Upper lobe of left lung (tissue), 6 donors: ENCODE measurements around the gene BBS4. TPM values are rescaled to one million over a fixed set of nuclear protein-coding genes. Genes with fewer than 3 reads are reported as not detected.
"Not testable (repeated sequence)": the region's sequence is repeated elsewhere in the genome, so short reads cannot be mapped to it uniquely, and the experiment has no call there.

Experiments
- ATAC-seq, 2 donors: fragments of 200-7000 bp; cut with Tn5 transposase; one replicate each; pipeline ENCODE4 v1.9.1; 2022; ENCODE audit warnings: mild to moderate bottlenecking in 2 of 2, moderate library complexity in 2 of 2; ENCODE audit not compliant: low FRiP score in 2 of 2
- DNase-seq, 2 donors: peaks; one replicate each; pipeline ENCODE4 v3.0.0-alpha.2; 2019 to 2020
- H3K27ac ChIP-seq, 4 donors: fragments of 200-600 bp; sonication (generic); one replicate each; pipeline ENCODE4 v1.5.1; 2016 to 2019
- H3K27me3 ChIP-seq, 4 donors: fragments of 200-600 bp; sonication (generic); one replicate each; pipeline ENCODE4 v1.5.1; 2017 to 2019
- H3K36me3 ChIP-seq, 4 donors: fragments of 200-600 bp; sonication (generic); one replicate each; pipeline ENCODE4 v1.5.1; 2016 to 2019
- H3K4me1 ChIP-seq, 4 donors: fragments of 200-600 bp; sonication (generic); one replicate each; pipeline ENCODE4 v1.5.1; 2018 to 2019
- H3K4me3 ChIP-seq, 4 donors: fragments of 200-600 bp; sonication (generic); one replicate each; pipeline ENCODE4 v1.5.1; 2017 to 2019; ENCODE audit warnings: mild to moderate bottlenecking in 2 of 4, moderate library complexity in 1 of 4
- H3K9me3 ChIP-seq, 4 donors: fragments of 200-600 bp; sonication (generic); one replicate each; pipeline ENCODE4 v1.5.1; 2018 to 2019
- EP300 ChIP-seq, 4 donors: sonication (generic); formaldehyde crosslinking; IDR thresholded peaks; one replicate each; pipeline ENCODE4 v1.5.1; 2017; ENCODE audit warnings: antibody characterized with exemption in 4 of 4, control low read depth in 2 of 4
- POLR2A ChIP-seq, 4 donors: fragments of 450-650 bp; IDR thresholded peaks; one replicate each; pipeline ENCODE4 v1.5.1; 2016 to 2017; ENCODE audit warnings: antibody characterized with exemption in 4 of 4, mild to moderate bottlenecking in 2 of 4
- POLR2AphosphoS5 ChIP-seq, 2 donors: sonication (generic); formaldehyde crosslinking; IDR thresholded peaks; one replicate each; pipeline ENCODE4 v1.5.1; 2017; ENCODE audit warnings: antibody characterized with exemption in 2 of 2
- WGBS, 2 donors: methylation state at CpG; one replicate each; pipeline ENCODE4 v1.1.5; 2017 to 2018; 5-methylcytosine and 5-hydroxymethylcytosine counted together
- total RNA-seq, 6 donors: library from RNA; depleted of rRNA in 4 of 6; stranded (reverse); fragments of >200 nt in 4 of 6; gene quantifications; one replicate each; pipeline versions ENCODE4 v1.1.0 to v1.2.1, GENCODE V29; 2016 to 2021
- TF ChIP-seq, protein P1 (sequence below), 6 experiments: fragments of 450-650 bp in 4 of 6; fragments of 200-600 bp in 2 of 6; sonication (generic) in 2 of 6; IDR thresholded peaks; one replicate each; pipeline ENCODE4 v1.5.1; 2016 to 2019; ENCODE audit warnings: antibody characterized with exemption in 6 of 6
- donor health status: DM: no; HTN: no; CAD: no; lungs with moderate emphysema.
- donor health status: DM: no; HTN: yes; CAD: no; lungs with severe emphysema.

The BBS4 gene
- total RNA-seq, 6 donors from 2014 or later = 16.3 to 78.6 (median 27.7) TPM

- H3K27me3 ChIP-seq = no peaks in the 10 kb centered on the region
- H3K36me3 ChIP-seq = peaks cover 0 to 16% (median 0%) of the 10 kb centered on the region in 4 donors
- TF ChIP-seq EP300 (IDR thresholded peaks at IDR 0.05) = no peak
- TF ChIP-seq POLR2A (IDR thresholded peaks at IDR 0.05) = no peak
- no peak for TF ChIP-seq POLR2AphosphoS5 (IDR thresholded peaks at IDR 0.05)
- TF ChIP-seq, protein P1, sequence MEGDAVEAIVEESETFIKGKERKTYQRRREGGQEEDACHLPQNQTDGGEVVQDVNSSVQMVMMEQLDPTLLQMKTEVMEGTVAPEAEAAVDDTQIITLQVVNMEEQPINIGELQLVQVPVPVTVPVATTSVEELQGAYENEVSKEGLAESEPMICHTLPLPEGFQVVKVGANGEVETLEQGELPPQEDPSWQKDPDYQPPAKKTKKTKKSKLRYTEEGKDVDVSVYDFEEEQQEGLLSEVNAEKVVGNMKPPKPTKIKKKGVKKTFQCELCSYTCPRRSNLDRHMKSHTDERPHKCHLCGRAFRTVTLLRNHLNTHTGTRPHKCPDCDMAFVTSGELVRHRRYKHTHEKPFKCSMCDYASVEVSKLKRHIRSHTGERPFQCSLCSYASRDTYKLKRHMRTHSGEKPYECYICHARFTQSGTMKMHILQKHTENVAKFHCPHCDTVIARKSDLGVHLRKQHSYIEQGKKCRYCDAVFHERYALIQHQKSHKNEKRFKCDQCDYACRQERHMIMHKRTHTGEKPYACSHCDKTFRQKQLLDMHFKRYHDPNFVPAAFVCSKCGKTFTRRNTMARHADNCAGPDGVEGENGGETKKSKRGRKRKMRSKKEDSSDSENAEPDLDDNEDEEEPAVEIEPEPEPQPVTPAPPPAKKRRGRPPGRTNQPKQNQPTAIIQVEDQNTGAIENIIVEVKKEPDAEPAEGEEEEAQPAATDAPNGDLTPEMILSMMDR (IDR thresholded peaks at IDR 0.05) = no peak
- 65 to 83% methylated on average over 3 of the region's 3 CpGs for WGBS, 2 donors
- no peak overlapping the region for H3K4me3 ChIP-seq
- no peaks in the 10 kb centered on the region for H3K4me1 ChIP-seq
- no peaks in the 10 kb centered on the region for H3K9me3 ChIP-seq
- ATAC-seq (no peak), DNase-seq (no peak)
- H3K27ac ChIP-seq = no peak overlapping the region
Observed at GRCh38 chr15:72725446-72725845, 39.4 kb downstream of the BBS4 start.

GRCh38 chr15:72725851-72726250, 39.8 kb downstream of the BBS4 start:
- not testable (repeated sequence) for H3K9me3 ChIP-seq, H3K4me1 ChIP-seq, H3K27ac ChIP-seq, H3K27me3 ChIP-seq, ATAC-seq, H3K4me3 ChIP-seq
- DNase-seq = peak in 1 of 2 donors; percentile 9
- peaks cover 0 to 20% (median 0%) of the 10 kb centered on the region in 4 donors for H3K36me3 ChIP-seq
- 95 to 98% methylated on average over 6 of the region's 6 CpGs for WGBS, 2 donors

DNA sequence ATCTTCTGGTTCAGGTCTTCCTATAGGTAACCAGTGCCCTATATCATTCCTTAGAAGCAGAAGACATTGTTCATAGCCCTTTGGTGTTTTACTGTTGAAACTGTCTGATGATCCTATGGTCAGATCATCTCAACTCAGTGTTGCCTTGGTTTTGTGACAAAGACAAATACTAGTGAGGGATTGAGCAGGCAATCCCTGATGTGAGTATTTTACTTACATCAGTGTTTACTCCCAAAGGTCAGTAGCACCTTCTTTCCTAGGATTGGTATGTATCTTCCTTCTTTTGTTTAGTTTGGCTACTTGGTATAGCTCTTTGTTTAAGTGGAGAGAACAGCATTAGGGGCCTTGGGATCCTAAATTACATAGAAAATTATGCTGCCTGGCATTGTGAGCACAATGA, 41.1 kb downstream of the BBS4 start:
- Histone ChIP-seq H3K9me3 (no peaks in the 10 kb centered on the region), H3K4me1 (no peaks in the 10 kb centered on the region), H3K4me3 (no peak overlapping the region), H3K27ac (no peak overlapping the region), H3K27me3 (no peaks in the 10 kb centered on the region), H3K36me3 (peaks cover 3 to 33% (median 7%) of the 10 kb centered on the region in 4 donors)
- DNase-seq (no peak), ATAC-seq (no peak)
- no peak for TF ChIP-seq EP300 (IDR thresholded peaks at IDR 0.05)
- TF ChIP-seq POLR2A (IDR thresholded peaks at IDR 0.05) = no peak
- no peak for TF ChIP-seq POLR2AphosphoS5 (IDR thresholded peaks at IDR 0.05)
- TF ChIP-seq, protein P1 (IDR thresholded peaks at IDR 0.05) = no peak

- not testable (repeated sequence) for ATAC-seq, H3K4me1 ChIP-seq, H3K27ac ChIP-seq, H3K9me3 ChIP-seq, H3K4me3 ChIP-seq, H3K27me3 ChIP-seq, DNase-seq
- 87 to 94% methylated on average over 1 of the region's 1 CpG for WGBS, 2 donors
- peaks cover 3 to 34% (median 7%) of the 10 kb centered on the region in 4 donors for H3K36me3 ChIP-seq
Observed at GRCh38 chr15:72728249-72728648, 42.2 kb downstream of the BBS4 start.

DNA sequence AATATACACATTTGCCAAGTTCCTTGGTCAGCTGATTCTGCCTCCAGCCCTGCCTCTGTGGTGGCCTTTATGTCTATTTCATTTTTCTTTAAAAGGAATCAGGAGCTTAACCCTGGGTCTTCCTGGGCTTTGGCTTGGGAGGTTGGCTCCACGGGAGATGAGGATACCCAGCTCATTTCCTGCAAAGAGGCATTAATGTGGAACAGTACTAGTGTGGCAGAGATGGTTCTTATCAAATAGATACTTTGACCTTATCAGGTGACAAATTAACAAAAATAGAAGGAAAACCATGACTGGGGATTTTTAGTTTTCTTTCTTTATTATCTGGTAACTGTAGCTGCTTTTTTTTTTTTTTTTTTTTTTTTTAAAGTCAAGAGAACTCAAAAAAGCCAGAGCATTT, 42.8 kb downstream of the BBS4 start:
- peaks cover 3 to 34% (median 7%) of the 10 kb centered on the region in 4 donors for H3K36me3 ChIP-seq
- no peak overlapping the region for H3K27ac ChIP-seq
- 86 to 96% methylated on average over 1 of the region's 1 CpG for WGBS, 2 donors
- H3K4me3 ChIP-seq = no peak overlapping the region
- TF ChIP-seq POLR2A (IDR thresholded peaks at IDR 0.05) = no peak
- no peak for TF ChIP-seq EP300 (IDR thresholded peaks at IDR 0.05)
- TF ChIP-seq, protein P1 (IDR thresholded peaks at IDR 0.05) = no peak
- TF ChIP-seq POLR2AphosphoS5 (IDR thresholded peaks at IDR 0.05) = no peak
- ATAC-seq (no peak), DNase-seq (no peak)
- no peaks in the 10 kb centered on the region for H3K27me3 ChIP-seq
- H3K4me1 ChIP-seq = no peaks in the 10 kb centered on the region
- H3K9me3 ChIP-seq = no peaks in the 10 kb centered on the region

DNA sequence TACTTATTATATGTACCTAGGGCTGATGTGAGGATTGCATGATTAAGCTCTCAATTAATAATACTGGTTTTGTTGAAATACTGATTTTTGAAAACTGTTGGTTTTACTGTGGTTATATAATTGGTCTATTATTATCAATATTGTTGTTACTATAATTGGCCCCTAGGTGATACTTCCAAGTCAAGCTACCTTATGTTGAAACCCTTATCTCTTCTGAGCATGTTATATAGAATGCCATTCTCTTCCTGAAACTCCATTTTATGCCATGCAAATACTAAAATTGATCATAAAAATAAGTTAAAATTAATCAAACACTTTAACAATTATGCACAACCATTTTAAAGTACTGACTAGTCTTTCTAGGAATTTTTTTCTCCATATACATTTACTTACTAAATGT, 46.1 kb downstream of the BBS4 start:
- DNase-seq (no peak), ATAC-seq (no peak)
- H3K27ac ChIP-seq = no peak overlapping the region
- no peaks in the 10 kb centered on the region for H3K27me3 ChIP-seq
- H3K9me3 ChIP-seq = no peaks in the 10 kb centered on the region
- H3K36me3 ChIP-seq = peaks cover 8 to 57% (median 20%) of the 10 kb centered on the region in 4 donors
- no peak for TF ChIP-seq POLR2A (IDR thresholded peaks at IDR 0.05)
- TF ChIP-seq, protein P1 (IDR thresholded peaks at IDR 0.05) = no peak
- TF ChIP-seq POLR2AphosphoS5 (IDR thresholded peaks at IDR 0.05) = no peak
- no peak for TF ChIP-seq EP300 (IDR thresholded peaks at IDR 0.05)
- no peaks in the 10 kb centered on the region for H3K4me1 ChIP-seq
- H3K4me3 ChIP-seq = no peak overlapping the region
